ENCODE measurements around the gene OSTN.
"Not testable (repeated sequence)": the region's sequence is repeated elsewhere in the genome, so short reads cannot be mapped to it uniquely, and the experiment has no call there.

OSTN gene, protein sequence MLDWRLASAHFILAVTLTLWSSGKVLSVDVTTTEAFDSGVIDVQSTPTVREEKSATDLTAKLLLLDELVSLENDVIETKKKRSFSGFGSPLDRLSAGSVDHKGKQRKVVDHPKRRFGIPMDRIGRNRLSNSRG

DNA sequence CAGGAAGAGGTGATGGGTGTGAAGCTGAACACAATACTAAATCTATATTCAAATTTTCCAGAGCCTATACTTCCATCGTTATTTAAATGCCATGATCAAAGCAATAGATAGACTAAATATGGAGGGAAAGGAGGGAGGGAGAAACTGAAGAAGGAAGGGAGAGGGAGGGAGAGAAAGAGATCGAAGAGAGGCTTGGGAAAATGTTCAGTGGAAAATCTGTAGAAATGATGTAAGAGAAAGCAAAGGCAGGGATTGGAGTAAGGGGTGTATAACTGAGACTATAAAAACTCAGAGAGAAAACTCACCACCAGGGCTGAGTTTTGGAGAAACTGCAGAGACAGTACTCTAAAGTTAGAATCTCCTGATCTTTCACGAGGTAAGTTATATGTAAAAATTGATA, at the start of gene OSTN:
OSTN (plus strand) TSS at position 310 of the 400 bp plus-strand sequence. CDS start 13,292 bp downstream, outside the sequence.
- Mint-ChIP-seq H3K9me3 (no peaks in the 10 kb centered on the region), H3K4me1 (ENCODE audit: low read depth) (no peaks in the 10 kb centered on the region), H3K36me3 (ENCODE audit: low read depth) (no peaks in the 10 kb centered on the region), H3K27me3 (no peaks in the 10 kb centered on the region), H3K4me3 (no peak within 1 kb of the TSS), H3K27ac (no peak within 1 kb of the TSS)
- intact Hi-C loops (cut with micrococcal nuclease) = no loop called here

DNA sequence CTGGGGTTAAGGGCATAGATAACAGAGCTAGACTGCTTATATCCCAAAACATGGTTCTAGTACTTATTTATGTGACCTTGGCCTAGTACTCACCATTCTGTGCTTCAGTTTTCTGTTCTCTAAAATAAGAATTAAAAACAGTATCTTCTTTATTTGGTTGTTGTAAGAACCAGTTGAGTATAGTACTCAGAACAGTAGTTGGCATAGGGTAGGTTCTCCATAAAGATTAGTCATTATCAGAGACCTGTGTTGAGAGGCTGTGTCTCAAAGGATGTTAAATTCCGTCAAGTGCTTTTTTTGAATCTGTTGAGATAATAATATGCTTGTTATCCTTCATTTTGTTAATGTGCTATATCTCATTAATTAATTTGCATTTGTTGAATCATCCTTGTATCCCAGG, 47.4 kb upstream of the OSTN start:
- intact Hi-C loops (cut with micrococcal nuclease) = no loop called here
- Mint-ChIP-seq H3K4me1 (ENCODE audit: low read depth) (no peaks in the 10 kb centered on the region), H3K9me3 (peaks cover 59% of the 10 kb centered on the region), H3K27ac (no peak overlapping the region), H3K36me3 (ENCODE audit: low read depth) (no peaks in the 10 kb centered on the region), H3K4me3 (no peak overlapping the region), H3K27me3 (no peaks in the 10 kb centered on the region)

DNA sequence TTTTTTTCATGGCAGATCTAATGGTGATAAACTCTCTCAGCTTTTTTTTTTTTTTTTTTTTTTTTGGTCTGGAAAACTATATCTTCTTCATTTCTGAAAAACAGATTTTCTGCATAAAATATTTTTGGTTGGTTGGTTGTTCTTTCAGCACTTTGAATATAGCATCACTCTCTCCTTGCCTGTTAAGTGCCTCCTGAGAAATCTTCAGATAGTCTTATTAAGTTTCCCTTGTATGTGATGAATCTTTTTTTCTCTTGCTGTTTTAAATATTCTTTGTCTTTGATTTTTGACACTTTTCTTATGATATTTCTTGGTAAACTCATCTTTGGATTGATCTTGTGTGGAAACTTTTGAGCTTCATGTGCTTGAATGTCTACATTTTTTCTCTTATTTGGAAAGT, 44.2 kb upstream of the OSTN start:
- peaks cover 34% of the 10 kb centered on the region for H3K9me3 Mint-ChIP-seq
- H3K27me3 Mint-ChIP-seq = no peaks in the 10 kb centered on the region
- H3K4me3 Mint-ChIP-seq = no peak overlapping the region
- intact Hi-C loops (cut with micrococcal nuclease) = no loop called here
- H3K27ac Mint-ChIP-seq = no peak overlapping the region
- no peaks in the 10 kb centered on the region for H3K4me1 Mint-ChIP-seq (ENCODE audit: low read depth)
- no peaks in the 10 kb centered on the region for H3K36me3 Mint-ChIP-seq (ENCODE audit: low read depth)

DNA sequence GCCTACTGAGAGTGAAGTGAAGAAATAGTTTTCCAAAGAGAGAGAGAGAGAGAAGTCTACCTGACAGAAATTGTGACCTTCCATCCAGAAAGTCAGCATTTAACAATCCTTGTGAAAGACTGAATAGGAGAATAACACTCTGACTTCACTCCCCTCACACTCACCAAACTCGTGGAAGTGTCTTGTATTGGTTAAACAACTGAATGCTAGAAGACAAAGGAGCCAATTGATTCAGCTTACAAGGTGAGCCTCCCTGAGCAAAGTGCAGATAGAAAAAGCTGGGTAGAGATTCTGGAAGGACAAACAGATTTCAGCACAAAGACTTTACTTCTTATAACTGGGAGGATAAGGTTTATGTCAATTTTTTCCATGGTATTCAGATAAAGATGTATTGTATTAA, 40.8 kb upstream of the OSTN start:
- no peaks in the 10 kb centered on the region for H3K4me1 Mint-ChIP-seq (ENCODE audit: low read depth)
- H3K27me3 Mint-ChIP-seq = no peaks in the 10 kb centered on the region
- intact Hi-C loops (cut with micrococcal nuclease) = no loop called here
- H3K4me3 Mint-ChIP-seq = no peak overlapping the region
- H3K36me3 Mint-ChIP-seq (ENCODE audit: low read depth) = no peaks in the 10 kb centered on the region
- H3K27ac Mint-ChIP-seq = no peak overlapping the region
- H3K9me3 Mint-ChIP-seq = peaks cover 32% of the 10 kb centered on the region

DNA sequence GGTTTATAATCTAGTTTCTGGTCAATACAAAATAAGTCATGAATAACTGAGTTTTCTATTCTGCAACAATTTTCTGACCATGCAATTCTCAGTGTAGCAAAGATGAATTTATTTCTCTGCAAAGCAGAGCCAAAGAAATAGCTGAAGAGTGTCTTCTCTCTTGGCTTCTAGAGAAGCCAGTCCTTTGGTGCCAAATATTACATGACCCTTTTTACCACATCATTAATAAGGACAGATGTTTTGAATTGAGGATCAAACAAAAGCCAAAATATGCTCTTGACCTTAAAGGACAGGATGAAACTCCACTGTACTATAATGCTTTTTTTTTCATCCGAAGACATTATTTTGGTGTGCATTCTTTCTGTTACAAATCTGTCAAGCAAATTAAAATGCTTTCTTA, 40.2 kb upstream of the OSTN start:
- H3K36me3 Mint-ChIP-seq (ENCODE audit: low read depth) = no peaks in the 10 kb centered on the region
- H3K27me3 Mint-ChIP-seq = no peaks in the 10 kb centered on the region
- H3K4me3 Mint-ChIP-seq = no peak overlapping the region
- H3K9me3 Mint-ChIP-seq = peaks cover 26% of the 10 kb centered on the region
- intact Hi-C loops (cut with micrococcal nuclease) = no loop called here
- H3K4me1 Mint-ChIP-seq (ENCODE audit: low read depth) = no peaks in the 10 kb centered on the region
- H3K27ac Mint-ChIP-seq = no peak overlapping the region

DNA sequence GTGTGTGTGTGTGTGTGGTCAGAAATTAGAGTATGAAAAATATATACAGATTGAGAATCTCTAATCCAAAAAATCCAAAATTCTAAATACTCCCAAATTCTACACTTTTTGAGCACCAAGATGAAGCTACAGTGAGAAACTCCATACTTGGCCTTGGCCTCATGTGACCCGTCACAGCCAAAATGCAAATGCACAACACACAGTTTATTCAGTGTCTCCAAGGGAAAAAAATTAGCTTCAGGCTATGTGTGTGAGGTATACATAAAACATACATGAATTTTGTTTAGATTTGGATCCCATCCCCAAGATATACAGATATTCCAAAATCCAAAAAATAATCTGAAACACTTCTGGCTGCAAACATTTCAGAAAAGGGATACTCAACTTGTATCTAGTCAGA, 33.2 kb upstream of the OSTN start:
- no peaks in the 10 kb centered on the region for H3K4me1 Mint-ChIP-seq (ENCODE audit: low read depth)
- intact Hi-C loops (cut with micrococcal nuclease) = no loop called here
- H3K27ac Mint-ChIP-seq = no peak overlapping the region
- H3K9me3 Mint-ChIP-seq = no peaks in the 10 kb centered on the region
- no peak overlapping the region for H3K4me3 Mint-ChIP-seq
- no peaks in the 10 kb centered on the region for H3K27me3 Mint-ChIP-seq
- no peaks in the 10 kb centered on the region for H3K36me3 Mint-ChIP-seq (ENCODE audit: low read depth)

DNA sequence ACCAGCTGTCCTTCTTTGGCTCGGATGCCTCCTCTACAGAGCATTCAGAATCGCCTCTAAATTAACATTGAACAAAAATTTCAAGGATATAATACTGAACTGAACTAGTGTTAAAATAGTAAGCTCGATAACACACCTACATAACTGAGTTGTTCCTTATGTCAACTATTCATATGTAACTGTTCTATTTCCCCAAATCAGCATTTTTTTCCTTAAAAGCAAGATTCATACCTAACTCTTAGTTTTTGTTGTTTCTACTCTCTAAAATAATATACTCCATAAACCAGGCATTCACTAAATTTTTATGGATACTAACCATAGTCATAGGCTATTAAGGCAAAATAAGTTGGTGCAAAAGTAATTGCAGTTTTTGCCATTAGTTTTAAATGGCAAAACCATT, 32.7 kb upstream of the OSTN start:
- Mint-ChIP-seq H3K4me1 (ENCODE audit: low read depth) (no peaks in the 10 kb centered on the region), H3K9me3 (no peaks in the 10 kb centered on the region), H3K27me3 (no peaks in the 10 kb centered on the region), H3K27ac (no peak overlapping the region), H3K4me3 (no peak overlapping the region), H3K36me3 (ENCODE audit: low read depth) (no peaks in the 10 kb centered on the region)
- intact Hi-C loops (cut with micrococcal nuclease) = no loop called here

DNA sequence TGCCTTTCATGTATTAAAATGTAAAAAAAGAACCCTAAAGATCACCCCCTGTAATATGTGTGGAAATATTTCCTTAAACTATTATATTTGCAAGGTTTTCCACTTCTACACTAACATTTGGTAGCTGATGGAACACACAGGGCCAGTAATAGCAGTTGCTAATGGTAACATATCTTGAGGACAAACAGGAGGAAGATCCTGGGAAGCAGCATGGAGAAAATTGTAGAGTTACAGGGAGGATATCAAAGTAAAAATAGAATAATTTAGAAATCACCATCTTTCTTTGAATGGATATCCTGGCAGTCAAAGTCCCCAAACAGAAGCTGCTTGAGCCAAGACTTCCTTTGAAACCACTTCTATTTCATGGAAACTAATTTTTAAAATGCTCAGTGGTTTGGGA, 29.5 kb upstream of the OSTN start:
- Mint-ChIP-seq H3K36me3 (ENCODE audit: low read depth) (no peaks in the 10 kb centered on the region), H3K4me3 (no peak overlapping the region), H3K4me1 (ENCODE audit: low read depth) (no peaks in the 10 kb centered on the region), H3K9me3 (no peaks in the 10 kb centered on the region), H3K27me3 (no peaks in the 10 kb centered on the region), H3K27ac (no peak overlapping the region)
- intact Hi-C loops (cut with micrococcal nuclease) = no loop called here

DNA sequence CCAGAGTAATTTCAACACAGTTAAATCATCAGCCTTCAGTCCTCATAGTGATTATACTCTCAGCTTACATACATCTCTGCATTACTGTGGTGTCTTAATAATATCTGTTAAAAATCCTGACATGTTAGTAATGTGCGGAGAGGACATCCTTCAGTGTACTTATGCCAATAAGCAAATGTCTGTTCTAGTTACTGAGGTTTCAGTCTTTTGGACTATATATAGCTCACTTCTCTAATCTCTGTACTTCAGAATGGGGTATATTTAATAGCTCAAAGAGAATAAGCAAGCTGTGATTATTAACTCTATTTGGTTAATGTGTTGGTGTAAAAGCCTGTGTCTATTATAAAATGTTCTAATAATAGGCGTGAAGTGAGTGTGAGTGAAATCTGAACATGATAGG, 28.9 kb upstream of the OSTN start:
- intact Hi-C loops (cut with micrococcal nuclease) = no loop called here
- Mint-ChIP-seq H3K27ac (no peak overlapping the region), H3K4me3 (no peak overlapping the region), H3K27me3 (no peaks in the 10 kb centered on the region), H3K4me1 (ENCODE audit: low read depth) (no peaks in the 10 kb centered on the region), H3K36me3 (ENCODE audit: low read depth) (no peaks in the 10 kb centered on the region), H3K9me3 (no peaks in the 10 kb centered on the region)

DNA sequence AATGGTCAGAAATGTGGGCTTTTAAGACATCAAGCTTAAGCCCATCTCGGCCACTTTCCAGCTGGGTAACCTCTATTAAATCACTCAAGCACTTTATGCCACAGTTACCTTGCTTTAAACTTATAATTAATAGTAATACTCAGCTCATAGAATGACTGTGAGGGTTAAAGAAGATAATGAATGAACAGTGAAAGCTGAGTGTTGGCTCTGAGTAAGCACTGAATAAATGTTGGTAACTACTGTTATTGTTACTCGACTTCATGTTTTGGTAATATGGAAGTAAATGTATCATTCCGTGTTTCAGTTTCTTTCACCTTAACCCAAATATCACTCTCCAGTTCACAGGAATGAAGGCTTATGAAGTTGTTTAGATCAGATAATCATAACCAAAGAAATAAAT, 23.9 kb upstream of the OSTN start:
- no peak overlapping the region for H3K4me3 Mint-ChIP-seq
- no peak overlapping the region for H3K27ac Mint-ChIP-seq
- no peaks in the 10 kb centered on the region for H3K27me3 Mint-ChIP-seq
- no peaks in the 10 kb centered on the region for H3K36me3 Mint-ChIP-seq (ENCODE audit: low read depth)
- peaks cover 21% of the 10 kb centered on the region for H3K9me3 Mint-ChIP-seq
- no peaks in the 10 kb centered on the region for H3K4me1 Mint-ChIP-seq (ENCODE audit: low read depth)
- intact Hi-C loops (cut with micrococcal nuclease) = no loop called here

DNA sequence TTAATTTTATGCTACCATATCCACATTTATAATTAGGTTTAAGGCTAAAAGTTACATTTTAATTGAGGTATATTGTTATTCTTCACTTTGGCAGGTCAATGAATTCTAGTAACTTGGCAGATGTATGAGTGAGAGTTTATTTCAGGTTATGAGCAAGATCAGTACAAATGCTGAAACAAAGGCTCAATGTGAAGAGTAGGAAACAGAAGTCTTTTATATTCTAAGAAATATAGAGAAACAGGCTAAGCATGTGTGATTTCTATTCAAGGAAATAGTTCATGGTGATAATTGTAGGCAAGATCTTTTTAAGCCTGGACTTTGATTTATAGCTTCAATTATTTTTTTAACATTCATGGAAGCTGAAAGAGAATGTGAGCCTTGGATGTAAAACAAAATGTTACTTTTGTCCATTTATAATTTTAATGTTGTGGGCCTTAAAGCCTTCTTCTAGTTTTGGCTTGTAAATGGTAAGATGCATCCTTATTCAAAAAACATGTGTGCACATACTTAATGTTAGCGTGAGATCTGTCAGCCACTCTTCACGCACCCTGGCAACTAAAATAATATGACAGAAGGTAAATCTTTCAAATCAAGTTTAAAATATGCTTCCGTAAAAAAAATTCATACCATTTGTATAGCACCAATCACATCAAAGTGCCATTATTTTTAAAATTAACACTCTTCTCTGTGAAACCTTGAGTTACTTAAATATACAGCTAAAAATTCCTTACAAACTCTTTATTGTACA, 22.8 kb upstream of the OSTN start:
- H3K36me3 Mint-ChIP-seq (ENCODE audit: low read depth) = no peaks in the 10 kb centered on the region
- no peaks in the 10 kb centered on the region for H3K27me3 Mint-ChIP-seq
- H3K27ac Mint-ChIP-seq = no peak overlapping the region
- H3K4me3 Mint-ChIP-seq = no peak overlapping the region
- H3K4me1 Mint-ChIP-seq (ENCODE audit: low read depth) = no peaks in the 10 kb centered on the region
- intact Hi-C loops (cut with micrococcal nuclease) = no loop called here
- peaks cover 24% of the 10 kb centered on the region for H3K9me3 Mint-ChIP-seq

DNA sequence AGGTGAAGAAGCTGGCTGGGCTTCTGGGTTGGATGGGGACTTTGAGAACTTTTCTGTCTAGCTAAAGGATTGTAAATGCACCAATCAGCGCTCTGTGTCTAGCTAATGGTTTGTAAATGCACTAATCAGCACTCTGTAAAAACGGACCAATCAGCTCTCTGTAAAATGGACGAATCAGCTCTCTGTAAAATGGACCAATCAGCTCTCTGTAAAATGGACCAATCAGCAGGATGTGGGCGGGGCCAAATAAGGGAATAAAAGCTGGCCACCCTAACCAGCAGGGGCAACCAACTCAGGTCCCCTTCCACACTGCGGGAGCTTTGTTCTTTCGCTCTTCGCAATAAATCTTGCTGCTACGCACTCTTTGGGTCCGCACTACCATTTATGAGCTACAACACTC, 13.7 kb upstream of the OSTN start:
- H3K36me3 Mint-ChIP-seq (ENCODE audit: low read depth); intact Hi-C loops (cut with micrococcal nuclease): not testable (repeated sequence)

DNA sequence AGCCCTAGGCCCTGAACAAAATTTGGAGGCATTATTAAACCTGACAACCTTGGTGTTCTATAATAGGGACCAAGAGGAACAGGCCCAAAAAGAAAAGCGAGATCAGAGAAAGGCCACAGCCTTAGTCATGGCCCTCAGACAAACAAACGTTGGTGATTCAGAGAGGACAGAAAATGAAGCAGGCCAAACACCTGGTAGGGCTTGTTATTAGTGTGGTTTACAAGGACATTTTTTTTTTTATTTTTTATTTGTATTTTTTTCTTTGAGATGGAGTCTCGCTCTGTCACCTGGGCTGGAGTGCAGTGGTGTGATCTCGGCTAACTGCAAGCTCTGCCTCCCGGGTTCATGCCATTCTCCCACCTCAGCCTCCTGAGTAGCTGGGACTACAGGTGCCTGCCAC, 10.8 kb upstream of the OSTN start:
- H3K4me3 Mint-ChIP-seq; H3K27me3 Mint-ChIP-seq; intact Hi-C loops (cut with micrococcal nuclease); H3K4me1 Mint-ChIP-seq (ENCODE audit: low read depth); H3K36me3 Mint-ChIP-seq (ENCODE audit: low read depth); H3K27ac Mint-ChIP-seq: not testable (repeated sequence)
- H3K9me3 Mint-ChIP-seq = peaks cover 41% of the 10 kb centered on the region

More for the DNA sequence above, 13.7 kb upstream of the OSTN start:
- H3K4me1 Mint-ChIP-seq (ENCODE audit: low read depth); H3K27me3 Mint-ChIP-seq; H3K27ac Mint-ChIP-seq; H3K4me3 Mint-ChIP-seq: not testable (repeated sequence)
- H3K9me3 Mint-ChIP-seq = peaks cover 22% of the 10 kb centered on the region

DNA sequence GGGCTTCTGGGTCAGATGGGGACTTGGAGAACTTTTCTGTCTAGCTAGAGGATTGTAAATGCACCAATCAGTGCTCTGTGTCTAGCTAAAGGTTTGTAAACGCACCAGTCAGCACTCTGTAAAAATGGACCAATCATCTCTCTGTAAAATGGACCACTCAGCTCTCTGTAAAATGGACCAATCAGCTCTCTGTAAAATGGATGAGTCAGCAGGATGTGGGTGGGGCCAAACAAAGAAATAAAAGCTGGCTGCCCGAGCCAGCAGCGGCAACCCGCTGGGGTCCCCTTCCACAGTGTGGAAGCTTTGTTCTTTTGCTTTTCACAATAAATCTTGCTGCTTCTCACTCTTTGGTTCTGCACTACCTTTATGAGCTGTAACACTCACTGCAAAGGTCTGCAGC, 6.8 kb upstream of the OSTN start:
- H3K27me3 Mint-ChIP-seq; H3K36me3 Mint-ChIP-seq (ENCODE audit: low read depth); H3K27ac Mint-ChIP-seq; H3K4me3 Mint-ChIP-seq; intact Hi-C loops (cut with micrococcal nuclease); H3K4me1 Mint-ChIP-seq (ENCODE audit: low read depth): not testable (repeated sequence)
- peaks cover 26% of the 10 kb centered on the region for H3K9me3 Mint-ChIP-seq

DNA sequence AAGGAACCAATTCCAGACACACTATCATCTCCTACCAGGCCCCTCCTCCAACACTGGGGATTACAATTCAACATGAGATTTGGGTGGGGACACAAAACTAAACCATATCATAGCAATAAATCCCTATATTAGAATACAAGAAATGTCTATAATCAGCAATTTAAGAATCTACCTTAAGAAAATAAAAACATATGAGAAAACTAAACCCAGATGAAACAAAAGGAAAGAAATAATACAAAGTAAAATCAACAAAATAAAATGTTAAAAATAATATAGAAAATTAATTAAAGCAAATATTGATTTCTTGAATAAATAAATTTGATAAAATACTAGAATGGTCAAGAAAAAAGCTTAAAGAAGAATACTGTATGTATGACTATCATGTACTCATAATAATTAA, 6.1 kb upstream of the OSTN start:
- Mint-ChIP-seq H3K4me1 (ENCODE audit: low read depth) (no peaks in the 10 kb centered on the region), H3K36me3 (ENCODE audit: low read depth) (no peaks in the 10 kb centered on the region), H3K4me3 (no peak overlapping the region), H3K27me3 (no peaks in the 10 kb centered on the region), H3K9me3 (peaks cover 21% of the 10 kb centered on the region), H3K27ac (no peak overlapping the region)
- intact Hi-C loops (cut with micrococcal nuclease) = no loop called here

All from dendritic cell treated with granulocyte-macrophage colony-stimulating factor and Interleukin-4, amounts not matched to agents 40 ng/mL and 50 ng/mL, for 4 days (primary cell).